ENCODE data around the gene GRK7. TPM values are rescaled to one million over a fixed set of nuclear protein-coding genes. Genes with fewer than 3 reads are reported as not detected.
A peak's percentile ranks its signal among the peaks of the same experiment; 100 is the strongest.

Gene GRK7
- total and polyA plus RNA-seq, 9 of the 15 experiments (the other 6 are each of a cell fraction or from before 2014, with no cell fraction given): 0.01 to 0.08 (median 0.04) TPM; not detected in 3

- no TSS peak for BruUV-seq (replicated peaks)
- H3K27me3 ChIP-seq (ENCODE audit: control insufficient read depth in 2 of 2, insufficient read depth in 2 of 2, low read length in 2 of 2): no peaks in the 10 kb centered on the region
- intact Hi-C loops (cut with micrococcal nuclease) (no loop called here), in situ Hi-C loops (cut with MboI) (no loop called here)
- no peak for TF ChIP-seq CREB1 (IDR thresholded peaks at IDR 0.05)
- TF ChIP-seq CREB1 (CRISPR knock-in tag; IDR thresholded peaks at IDR 0.05): no peak
- TF ChIP-seq SRSF1 (IDR thresholded peaks at IDR 0.05; ENCODE audit: low read depth, low read length): no peak
- no peak for TF ChIP-seq ZNF76 (CRISPR knock-in tag; IDR thresholded peaks at IDR 0.05; ENCODE audit: borderline replicate concordance)
- no peak for TF ChIP-seq ZNF41 (CRISPR knock-in tag; conservative IDR thresholded peaks at IDR 0.05)
- TF ChIP-seq ZNF398 (CRISPR knock-in tag; IDR thresholded peaks at IDR 0.05): no peak
- TF ChIP-seq NR4A1 (CRISPR knock-in tag; IDR thresholded peaks at IDR 0.05): no peak
- no peak for TF ChIP-seq NR4A1 (tag; IDR thresholded peaks at IDR 0.05)
- no peak for TF ChIP-seq KHSRP (IDR thresholded peaks at IDR 0.05)
- TF ChIP-seq CBX8 (IDR thresholded peaks at IDR 0.05; ENCODE audit: borderline replicate concordance, extremely low read depth, low read depth, low read length, poor library complexity, severe bottlenecking): no peak
- TF ChIP-seq SRSF7 (optimal IDR thresholded peaks at IDR 0.05; ENCODE audit: low read depth, low read length): no peak
- TF ChIP-seq NFIC (IDR thresholded peaks at IDR 0.05): no peak
- H3K27ac ChIP-seq (ENCODE audit: extremely low read depth, low read depth, low read length): no peak overlapping the region
- no peaks in the 10 kb centered on the region for H3K9me1 ChIP-seq (ENCODE audit: control insufficient read depth, insufficient read depth, low read length)
- no peaks in the 10 kb centered on the region for H3K9me3 ChIP-seq (replicated peaks; ENCODE audit: control insufficient read depth, insufficient read depth, low read depth, low read length)
- peaks cover 7% of the 10 kb centered on the region; the same call in 2 of the 3 replicates for H3K36me3 ChIP-seq (ENCODE audit: control insufficient read depth, insufficient read depth, low read length)
- CTCF ChIA-PET (ENCODE audit: low intra/inter-chr PET ratio): no interaction called here
- no peaks in the 10 kb centered on the region for H3K79me2 ChIP-seq (ENCODE audit: control insufficient read depth, insufficient read depth, low read length)
- no peak overlapping the region for H3K4me2 ChIP-seq (ENCODE audit: insufficient read depth, low read length)
- H3K9ac ChIP-seq (ENCODE audit: insufficient read depth in 1 of 2, low read depth in 2 of 2, low read length in 2 of 2): no peak overlapping the region
- no peak overlapping the region for H3K4me3 ChIP-seq
- H2AFZ ChIP-seq (ENCODE audit: low read depth, low read length): no peak overlapping the region
- H3K4me1 ChIP-seq (replicated peaks in 1 of 2; ENCODE audit: control insufficient read depth in 2 of 2, insufficient read depth in 2 of 2, low read length in 2 of 2): peaks cover 0 to 2% of the 10 kb centered on the region in 2 experiments; a peak in 1 of 5 replicates
- POLR2A ChIA-PET: interaction anchor here (2.5 kb wide), 1 partner anchor 10 kb away, joined by 13 read pairs; the partner anchor contains the start of gene GRK7
- ATAC-seq (peak; percentile 45; the same call in 2 of the 3 replicates), DNase-seq (ENCODE audit: extremely low read depth in 1 of 4, low spot score in 3 of 4) (no peak), FAIRE-seq (no peak)
- no peaks in the 10 kb centered on the region for H4K20me1 ChIP-seq (replicated peaks; ENCODE audit: control insufficient read depth, insufficient read depth, low read length)
- WGBS (ENCODE audit: insufficient coverage, low coverage, missing lambda C conversion rate): no CpG with 5 or more reads among the region's 1 CpG
Observed at GRCh38 chr3:141754032-141754431, 9.2 kb upstream of the GRK7 start.

Data from K562 (cell line).